Stimulated activated CD4-positive, alpha-beta T cell treated with anti-CD3 and anti-CD28 coated beads, Interleukin-4, amount 100 ng/mL, for 4 hours (primary cell): ENCODE measurements around the gene SLC16A12.

Source experiments
- DNase-seq, 2 experiments: peaks; one replicate each; pipeline ENCODE4 v3.0.0-alpha.2; 2020

Gene SLC16A12

DNA sequence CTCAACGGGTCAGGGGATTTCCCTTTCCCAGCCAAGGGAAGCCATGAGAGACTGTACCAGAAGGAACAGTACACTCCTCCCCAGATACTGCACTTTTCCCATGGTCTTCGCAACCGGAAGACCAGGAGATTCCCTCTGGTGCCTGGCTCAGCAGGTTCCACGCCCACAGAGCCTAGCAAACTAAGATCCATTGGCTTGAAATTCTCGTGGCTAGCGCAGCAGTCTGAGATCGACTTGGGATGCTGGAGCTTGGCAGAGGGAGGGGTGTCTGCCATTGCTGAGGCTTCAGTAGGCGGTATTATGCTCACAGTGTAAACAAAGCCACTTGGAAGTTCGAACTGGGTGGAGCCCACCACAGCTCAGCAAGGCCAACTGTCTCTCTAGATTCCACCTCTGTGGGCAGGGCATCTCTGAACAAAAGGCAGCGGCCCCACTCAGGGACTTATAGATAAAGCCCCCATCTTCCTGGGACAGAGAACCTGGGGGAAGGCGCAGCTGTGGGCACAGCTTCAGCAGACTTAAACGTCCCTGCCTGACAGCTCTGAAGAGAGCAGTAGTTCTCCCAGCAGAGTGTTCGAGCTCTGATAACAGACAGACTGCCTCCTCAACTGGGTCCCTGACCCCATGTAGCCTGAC is 29.6 kb downstream of the SLC16A12 start:
- DNase-seq = no peak

GRCh38 chr10:89504691-89505090 is 30.7 kb downstream of the SLC16A12 start:
- no peak for DNase-seq

DNA sequence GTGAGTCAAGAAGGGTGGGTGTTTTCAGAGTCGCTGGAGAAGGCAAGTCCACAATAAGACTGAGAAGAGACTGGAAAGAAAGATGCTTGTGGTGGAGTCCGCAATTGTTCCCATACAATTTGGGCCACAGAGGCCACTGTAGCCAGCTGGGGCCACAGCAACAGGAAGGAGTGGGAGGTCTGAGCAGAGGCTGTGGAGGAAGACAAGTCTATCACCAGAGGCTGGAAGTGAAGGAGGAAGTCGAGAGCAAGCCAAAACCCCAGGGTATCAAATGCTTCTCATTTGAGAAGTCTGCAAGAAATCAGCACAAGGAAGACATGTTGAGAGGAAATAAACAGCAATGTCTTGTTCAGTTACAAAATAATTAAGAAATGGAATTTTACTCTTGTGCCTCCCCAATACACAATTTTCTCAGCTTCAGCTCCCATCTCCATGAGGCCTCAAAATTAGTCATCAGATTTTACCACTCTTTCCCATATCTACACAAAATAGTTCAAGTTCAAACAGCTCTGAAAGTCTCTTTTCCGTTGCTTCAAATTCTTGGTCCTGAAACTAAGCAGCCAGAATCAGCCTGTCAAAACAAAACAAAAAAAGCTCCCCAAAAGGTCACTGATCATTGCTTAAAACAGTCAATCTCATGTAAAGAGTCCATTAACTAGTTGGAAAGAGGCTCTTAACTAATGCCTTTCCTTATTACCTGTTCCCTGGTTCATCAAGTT is 31.6 kb downstream of the SLC16A12 start:
- DNase-seq = no peak

- no peak for DNase-seq
These were observed 32.2 kb downstream of the SLC16A12 start for GRCh38 chr10:89503151-89503550.

DNA sequence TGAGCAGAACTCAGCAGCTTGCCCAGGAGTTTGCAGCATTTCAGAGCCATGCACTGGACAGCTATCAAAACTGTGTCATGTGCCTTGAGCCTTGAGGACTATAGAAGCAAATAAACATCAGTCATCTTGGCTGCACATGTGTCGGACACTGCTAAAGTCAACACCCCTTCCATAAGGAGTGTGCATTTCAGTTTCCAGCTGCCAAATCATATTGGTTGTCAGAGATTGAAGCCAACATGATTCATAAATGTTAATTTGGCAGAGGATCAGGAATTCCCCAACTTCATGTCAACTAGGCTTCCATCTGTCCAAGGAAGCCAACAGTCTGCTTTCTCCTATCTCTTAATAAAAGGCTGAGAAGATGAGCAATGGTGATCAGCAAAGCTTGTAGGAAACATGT is 32.8 kb downstream of the SLC16A12 start:
- no peak for DNase-seq

- no peak for DNase-seq
These were observed 40.8 kb downstream of the SLC16A12 start for GRCh38 chr10:89494575-89494974.

GRCh38 chr10:89494068-89494467 is 41.3 kb downstream of the SLC16A12 start:
- no peak for DNase-seq

DNA sequence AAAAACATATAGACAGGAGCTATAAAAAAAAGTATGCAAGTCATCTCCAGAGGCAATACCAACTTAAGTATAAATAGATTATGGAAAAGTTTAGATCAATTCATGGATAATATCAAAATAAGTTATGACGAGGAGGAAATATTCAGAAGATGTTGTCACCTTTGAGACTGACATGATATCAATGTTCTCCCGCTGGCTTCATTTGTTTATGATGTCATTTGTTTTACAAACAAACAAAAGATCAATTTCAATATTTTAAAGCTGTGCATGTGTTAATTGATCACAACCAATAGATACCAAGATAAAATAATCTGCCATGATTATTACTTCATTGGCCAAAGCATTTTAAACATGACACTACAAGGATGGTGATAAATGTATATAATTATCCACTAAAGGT is 43.5 kb downstream of the SLC16A12 start:
- no peak for DNase-seq

DNA sequence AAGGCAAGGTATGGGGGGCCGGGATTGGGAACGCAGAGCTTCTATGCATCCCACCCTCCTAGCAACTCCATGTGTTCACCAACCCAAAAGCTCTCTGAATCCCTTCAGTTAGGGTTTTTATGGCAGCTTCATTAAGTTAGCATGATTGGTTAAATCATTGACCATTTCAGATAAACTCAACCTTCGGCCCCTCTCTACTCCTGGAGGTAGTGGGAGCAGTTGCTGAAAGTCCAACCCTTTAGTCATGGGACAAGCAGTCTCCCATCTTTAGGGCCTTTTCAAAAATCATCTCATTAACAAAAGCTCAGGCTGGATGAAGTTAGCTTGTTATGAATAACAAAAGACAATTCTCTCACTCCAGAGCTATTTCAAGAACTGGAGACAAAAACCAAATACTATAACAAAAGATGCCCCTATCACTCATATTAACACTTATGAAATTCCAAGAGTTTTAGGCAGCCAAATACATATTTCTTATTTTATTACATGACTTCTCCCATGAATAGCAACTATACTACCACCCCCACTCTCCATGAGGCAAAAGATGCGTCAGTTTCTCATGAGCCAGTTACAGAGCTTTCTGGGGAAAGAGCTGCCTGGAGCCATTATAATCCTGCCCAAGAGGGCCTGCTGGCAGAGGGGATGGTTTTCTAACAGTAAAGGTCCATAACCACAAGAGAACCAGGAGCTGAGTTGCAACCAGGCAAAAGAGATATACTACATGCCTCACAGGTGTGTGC is 44.6 kb downstream of the SLC16A12 start:
- no peak for DNase-seq

- DNase-seq = no peak
These were observed 53.1 kb downstream of the SLC16A12 start for GRCh38 chr10:89482256-89482655.

DNA sequence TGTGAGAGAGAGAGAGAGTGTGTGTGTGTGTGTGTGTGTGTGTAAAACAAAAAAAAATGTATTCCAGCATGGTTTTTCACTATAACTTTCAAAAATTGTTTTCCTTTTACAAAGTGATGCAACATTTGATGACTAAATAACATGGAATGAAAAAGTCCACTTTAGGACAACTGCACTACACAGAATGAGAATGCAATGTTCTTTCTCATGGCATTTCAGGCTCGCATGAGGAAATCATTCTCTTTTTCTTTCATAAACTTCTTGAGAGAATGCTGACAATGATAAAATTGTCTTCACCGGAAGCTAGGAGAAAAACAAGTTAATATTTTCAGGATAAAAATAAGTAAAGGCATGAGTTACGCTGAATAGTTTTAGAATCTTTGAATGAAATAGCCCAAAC is 53.7 kb downstream of the SLC16A12 start:
- DNase-seq = no peak

DNA sequence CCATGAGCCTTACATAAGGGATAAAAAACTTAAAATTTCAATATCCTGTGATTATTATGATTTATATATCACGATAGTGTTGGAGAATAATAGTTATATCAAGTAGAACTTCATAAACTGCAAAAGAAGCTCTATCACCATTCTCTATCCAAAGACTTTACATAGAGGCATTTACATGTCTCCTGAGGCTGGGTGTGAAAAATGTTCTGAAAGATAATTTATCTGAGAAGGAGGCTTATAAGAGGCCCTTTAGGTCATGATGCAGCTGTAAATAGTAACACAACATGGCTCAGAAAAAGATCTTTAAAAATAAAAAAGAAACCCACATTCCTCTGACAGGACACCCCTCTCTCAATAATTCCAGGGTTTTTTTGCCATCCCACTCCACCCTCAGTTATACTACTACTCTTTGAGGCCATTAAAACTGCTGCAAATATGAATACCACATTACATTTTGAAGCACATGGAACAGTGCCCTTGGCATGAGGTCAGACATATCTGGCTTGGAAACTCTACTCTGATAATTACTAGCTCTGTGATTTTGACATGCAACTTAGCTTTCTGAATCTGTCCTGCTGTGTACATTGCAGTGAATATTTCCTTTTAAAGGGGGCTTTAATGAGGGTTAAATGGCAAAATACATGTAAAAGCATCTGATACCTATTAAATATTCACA is 55.5 kb downstream of the SLC16A12 start:
- DNase-seq = no peak

- DNase-seq = no peak
These were observed 56.4 kb downstream of the SLC16A12 start for GRCh38 chr10:89478739-89479654.

- DNase-seq = no peak
These were observed 57.2 kb downstream of the SLC16A12 start for GRCh38 chr10:89478085-89478738.

GRCh38 chr10:89476150-89476549 is 59.2 kb downstream of the SLC16A12 start:
- no peak for DNase-seq

GRCh38 chr10:89475591-89475998 is 59.8 kb downstream of the SLC16A12 start:
- DNase-seq = no peak

GRCh38 chr10:89475125-89475524 is 60.3 kb downstream of the SLC16A12 start:
- DNase-seq = no peak

DNA sequence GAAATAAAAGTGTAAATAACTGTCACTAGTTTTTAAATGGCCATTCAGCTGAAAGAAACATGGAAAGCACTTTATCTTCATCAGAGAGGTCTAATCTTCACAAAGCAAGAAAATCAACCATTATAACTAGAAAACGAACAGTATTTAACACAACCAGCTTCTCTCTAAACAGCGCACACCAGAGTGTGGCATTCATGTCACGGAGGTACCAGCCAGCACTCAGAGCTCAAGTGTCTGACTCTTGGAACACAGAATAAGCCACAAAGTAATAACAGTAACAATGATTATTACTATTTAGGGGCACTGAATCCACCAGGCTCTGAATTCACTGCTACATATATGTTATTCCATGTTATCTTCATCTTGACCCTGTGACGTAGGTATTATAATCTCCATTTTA is 60.9 kb downstream of the SLC16A12 start:
- DNase-seq = no peak

DNA sequence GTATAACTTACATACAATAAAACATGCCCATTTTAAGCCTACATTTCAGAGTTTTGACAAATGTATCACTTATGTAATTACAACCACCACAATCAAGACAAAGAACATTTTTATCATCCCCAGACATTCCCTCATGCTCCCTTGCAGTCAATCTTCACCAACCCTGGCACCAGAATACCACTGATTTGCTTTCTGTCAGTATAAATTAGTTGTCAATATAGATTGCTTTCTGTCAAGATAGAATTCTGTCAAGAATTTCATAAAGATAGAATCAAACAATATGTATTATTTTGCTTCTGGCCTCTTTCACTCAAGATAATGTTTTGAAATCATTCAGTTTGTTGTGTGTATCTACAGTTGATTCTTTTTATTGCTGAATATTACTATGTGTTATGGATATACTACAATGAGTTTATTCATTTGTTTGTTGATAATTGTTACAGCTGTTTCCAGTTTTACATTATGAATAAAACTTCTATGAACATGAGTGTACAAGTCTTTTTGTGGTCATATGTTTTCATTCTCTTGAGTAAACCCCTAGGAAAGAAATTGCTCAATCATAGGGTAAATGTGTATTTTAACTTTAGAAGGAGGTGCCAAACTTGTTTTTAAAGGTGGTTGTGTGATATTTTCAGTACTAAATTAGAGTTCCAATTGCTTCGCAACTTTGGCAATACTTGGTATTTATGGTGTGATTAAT is 64.1 kb downstream of the SLC16A12 start:
- no peak for DNase-seq

DNA sequence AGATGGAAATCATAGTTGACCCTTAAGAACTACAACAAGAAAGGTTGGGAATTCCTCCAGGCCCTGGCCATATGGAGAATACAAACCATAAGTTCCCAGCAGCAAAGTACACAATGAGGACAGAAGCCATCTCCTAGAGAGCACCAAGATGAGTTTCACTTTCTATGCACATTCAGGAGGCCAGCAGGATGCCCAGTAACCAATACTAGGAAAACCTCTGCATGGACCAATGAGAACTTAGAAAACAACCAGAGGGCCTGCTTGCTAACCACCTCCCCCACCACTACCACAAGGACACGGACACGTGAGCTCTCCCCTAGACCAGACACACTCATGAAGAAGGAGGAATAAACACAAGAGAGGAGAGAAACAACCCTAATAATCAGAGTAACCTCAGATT is 64.8 kb downstream of the SLC16A12 start:
- DNase-seq = no peak

DNA sequence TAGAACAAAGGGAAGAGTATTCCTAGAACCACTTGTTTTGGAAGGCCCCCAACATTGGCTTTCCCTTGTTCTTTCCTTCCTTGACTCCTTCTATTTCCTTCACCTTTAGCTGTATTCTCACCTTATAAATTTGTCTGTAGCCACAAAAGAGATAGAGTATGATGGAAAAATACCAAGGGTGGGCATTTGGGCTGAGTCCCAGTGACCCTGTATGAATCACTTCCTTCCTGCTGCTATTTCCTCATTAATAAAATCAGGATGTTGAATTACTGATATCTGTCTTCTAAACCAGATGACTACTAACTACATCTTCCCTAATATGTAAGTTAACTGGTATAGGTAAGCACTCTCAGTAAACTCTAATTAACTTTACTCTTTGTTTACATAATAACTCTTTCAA is 65.9 kb downstream of the SLC16A12 start:
- DNase-seq = no peak
